ENCODE data around the gene PUS7.

- TF ChIP-seq POLR2A (IDR thresholded peaks at IDR 0.05; ENCODE audit: low read depth, low read length) (no peak), POLR2AphosphoS5 (IDR thresholded peaks at IDR 0.05; ENCODE audit: low read depth, low read length) (no peak)
Measured at GRCh38 chr7:105454921-105455320, 67.2 kb downstream of the PUS7 start.

All from GM12891 (cell line).